ENCODE results near the gene PDE4D. TPM values are rescaled to one million over a fixed set of nuclear protein-coding genes. Genes with fewer than 3 reads are reported as not detected.

The PDE4D gene
- total RNA-seq, 1 experiment from 2014 or later, result 11.6 TPM

GRCh38 chr5:59497207-59497606, 396.3 kb downstream of the PDE4D start:
- no TSS peak for BruUV-seq (replicated peaks)
- Mint-ChIP-seq H3K27ac (ENCODE audit: unreplicated experiment) (no peak overlapping the region), H3K27me3 (ENCODE audit: unreplicated experiment) (no peaks in the 10 kb centered on the region)

GRCh38 chr5:59496524-59497134, 396.9 kb downstream of the PDE4D start:
- peak; percentile 27 for DNase-seq
- CTCF ChIA-PET, result interaction anchor here (0.6 to 0.8 kb wide), 2 partner anchors 8 to 9 kb away, joined by 3 to 8 read pairs; no protein-coding TSS in a partner anchor
- Mint-ChIP-seq H3K27ac (ENCODE audit: unreplicated experiment) (no peak overlapping the region), H3K4me3 (ENCODE audit: low read depth, unreplicated experiment) (no peak overlapping the region), H3K9me3 (ENCODE audit: low read depth, unreplicated experiment) (no peaks in the 10 kb centered on the region), H3K36me3 (ENCODE audit: insufficient read depth, unreplicated experiment) (no peaks in the 10 kb centered on the region), H3K27me3 (ENCODE audit: unreplicated experiment) (no peaks in the 10 kb centered on the region), H3K4me1 (ENCODE audit: low read depth, unreplicated experiment) (no peaks in the 10 kb centered on the region)
- no TSS peak for BruUV-seq (replicated peaks)
- intact Hi-C loops (cut with micrococcal nuclease; ENCODE audit: unreplicated experiment), result loop anchor here (2.0 to 10.0 kb wide), 2 partner anchors 104 to 312 kb away; no protein-coding TSS in a partner anchor
- TF ChIP-seq CTCF (IDR thresholded peaks at IDR 0.05; ENCODE audit: unreplicated experiment), result peak; percentile 56

More at GRCh38 chr5:59497207-59497606, 396.3 kb downstream of the PDE4D start:
- H3K9me3 Mint-ChIP-seq (ENCODE audit: low read depth, unreplicated experiment), result no peaks in the 10 kb centered on the region
- no peak overlapping the region for H3K4me3 Mint-ChIP-seq (ENCODE audit: low read depth, unreplicated experiment)
- intact Hi-C loops (cut with micrococcal nuclease; ENCODE audit: unreplicated experiment), result loop anchor here (2.0 to 10.0 kb wide), 2 partner anchors 104 to 312 kb away; no protein-coding TSS in a partner anchor
- no peak for DNase-seq
- no peaks in the 10 kb centered on the region for H3K36me3 Mint-ChIP-seq (ENCODE audit: insufficient read depth, unreplicated experiment)
- no peaks in the 10 kb centered on the region for H3K4me1 Mint-ChIP-seq (ENCODE audit: low read depth, unreplicated experiment)
- CTCF ChIA-PET, result interaction anchor here (0.8 kb wide), 1 partner anchor 9 kb away, joined by 3 read pairs; no protein-coding TSS in a partner anchor
- no peak for TF ChIP-seq CTCF (IDR thresholded peaks at IDR 0.05; ENCODE audit: unreplicated experiment)

- no peaks in the 10 kb centered on the region for H3K27me3 Mint-ChIP-seq (ENCODE audit: unreplicated experiment)
- H3K9me3 Mint-ChIP-seq (ENCODE audit: low read depth, unreplicated experiment), result no peaks in the 10 kb centered on the region
- intact Hi-C loops (cut with micrococcal nuclease; ENCODE audit: unreplicated experiment), result loop anchor here (10.0 kb wide), 1 partner anchor 307 kb away; no protein-coding TSS in a partner anchor
Observed at GRCh38 chr5:59491945-59492344, 401.6 kb downstream of the PDE4D start.

GRCh38 chr5:59489551-59489950, 404.0 kb downstream of the PDE4D start:
- H3K36me3 Mint-ChIP-seq (ENCODE audit: insufficient read depth, unreplicated experiment), result no peaks in the 10 kb centered on the region
- H3K4me3 Mint-ChIP-seq (ENCODE audit: low read depth, unreplicated experiment), result no peak overlapping the region
- no peak overlapping the region for H3K27ac Mint-ChIP-seq (ENCODE audit: unreplicated experiment)
- no peaks in the 10 kb centered on the region for H3K9me3 Mint-ChIP-seq (ENCODE audit: low read depth, unreplicated experiment)
- peaks cover 11% of the 10 kb centered on the region for H3K4me1 Mint-ChIP-seq (ENCODE audit: low read depth, unreplicated experiment)
- intact Hi-C loops (cut with micrococcal nuclease; ENCODE audit: unreplicated experiment), result no loop called here
- DNase-seq, result no peak
- CTCF ChIA-PET, result no interaction called here
- TF ChIP-seq CTCF (IDR thresholded peaks at IDR 0.05; ENCODE audit: unreplicated experiment), result no peak
- BruUV-seq (replicated peaks), result no TSS peak
- H3K27me3 Mint-ChIP-seq (ENCODE audit: unreplicated experiment), result no peaks in the 10 kb centered on the region

More at GRCh38 chr5:59491945-59492344, 401.6 kb downstream of the PDE4D start:
- no TSS peak for BruUV-seq (replicated peaks)
- H3K36me3 Mint-ChIP-seq (ENCODE audit: insufficient read depth, unreplicated experiment), result no peaks in the 10 kb centered on the region
- CTCF ChIA-PET, result no interaction called here
- no peak overlapping the region for H3K27ac Mint-ChIP-seq (ENCODE audit: unreplicated experiment)
- no peak for DNase-seq
- no peak overlapping the region for H3K4me3 Mint-ChIP-seq (ENCODE audit: low read depth, unreplicated experiment)
- TF ChIP-seq CTCF (IDR thresholded peaks at IDR 0.05; ENCODE audit: unreplicated experiment), result no peak
- peaks cover 10% of the 10 kb centered on the region for H3K4me1 Mint-ChIP-seq (ENCODE audit: low read depth, unreplicated experiment)

All from Calu3 (cell line).